ENCODE measurements around the gene PMS1. TPM values are rescaled to one million over a fixed set of nuclear protein-coding genes. Genes with fewer than 3 reads are reported as not detected.

PMS1 gene
- total and polyA plus RNA-seq, 9 of the 15 experiments (the other 6 are each of a cell fraction or from before 2014, with no cell fraction given), result 14.5 to 29.8 (median 24.7) TPM

DNA sequence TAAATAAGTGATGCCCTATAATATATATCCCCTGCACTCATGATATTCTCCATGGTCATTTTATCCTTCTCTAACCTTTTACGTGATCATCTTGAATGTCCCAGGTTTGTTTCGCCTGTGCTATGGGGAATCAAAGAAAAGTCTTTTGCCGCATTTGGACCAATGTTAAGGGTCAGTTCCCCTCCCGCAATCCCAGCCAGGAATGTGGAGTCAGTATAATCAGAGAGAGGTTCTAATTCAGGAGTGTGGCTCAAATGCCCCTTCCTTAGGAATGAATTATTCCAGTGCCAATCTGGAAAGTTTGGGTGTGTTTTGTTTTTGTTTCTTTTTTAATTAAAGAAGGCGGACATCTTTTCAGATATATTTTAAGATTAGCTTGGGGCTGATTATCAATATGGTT, 41.8 kb downstream of the PMS1 start:
- in situ Hi-C loops (cut with MboI), result no loop called here
- TF ChIP-seq, protein P1, sequence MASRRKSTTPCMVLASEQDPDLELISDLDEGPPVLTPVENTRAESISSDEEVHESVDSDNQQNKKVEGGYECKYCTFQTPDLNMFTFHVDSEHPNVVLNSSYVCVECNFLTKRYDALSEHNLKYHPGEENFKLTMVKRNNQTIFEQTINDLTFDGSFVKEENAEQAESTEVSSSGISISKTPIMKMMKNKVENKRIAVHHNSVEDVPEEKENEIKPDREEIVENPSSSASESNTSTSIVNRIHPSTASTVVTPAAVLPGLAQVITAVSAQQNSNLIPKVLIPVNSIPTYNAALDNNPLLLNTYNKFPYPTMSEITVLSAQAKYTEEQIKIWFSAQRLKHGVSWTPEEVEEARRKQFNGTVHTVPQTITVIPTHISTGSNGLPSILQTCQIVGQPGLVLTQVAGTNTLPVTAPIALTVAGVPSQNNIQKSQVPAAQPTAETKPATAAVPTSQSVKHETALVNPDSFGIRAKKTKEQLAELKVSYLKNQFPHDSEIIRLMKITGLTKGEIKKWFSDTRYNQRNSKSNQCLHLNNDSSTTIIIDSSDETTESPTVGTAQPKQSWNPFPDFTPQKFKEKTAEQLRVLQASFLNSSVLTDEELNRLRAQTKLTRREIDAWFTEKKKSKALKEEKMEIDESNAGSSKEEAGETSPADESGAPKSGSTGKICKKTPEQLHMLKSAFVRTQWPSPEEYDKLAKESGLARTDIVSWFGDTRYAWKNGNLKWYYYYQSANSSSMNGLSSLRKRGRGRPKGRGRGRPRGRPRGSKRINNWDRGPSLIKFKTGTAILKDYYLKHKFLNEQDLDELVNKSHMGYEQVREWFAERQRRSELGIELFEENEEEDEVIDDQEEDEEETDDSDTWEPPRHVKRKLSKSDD (conservative IDR thresholded peaks at IDR 0.05; ENCODE audit: low read length), result no peak
- TF ChIP-seq ZNF699 (CRISPR knock-in tag; IDR thresholded peaks at IDR 0.05; ENCODE audit: insufficient replicate concordance) (no peak), FOXK1 (CRISPR knock-in tag; IDR thresholded peaks at IDR 0.05; ENCODE audit: borderline replicate concordance) (no peak), EP300 (IDR thresholded peaks at IDR 0.05; ENCODE audit: low read length) (no peak)
- TF ChIP-seq, protein P2, sequence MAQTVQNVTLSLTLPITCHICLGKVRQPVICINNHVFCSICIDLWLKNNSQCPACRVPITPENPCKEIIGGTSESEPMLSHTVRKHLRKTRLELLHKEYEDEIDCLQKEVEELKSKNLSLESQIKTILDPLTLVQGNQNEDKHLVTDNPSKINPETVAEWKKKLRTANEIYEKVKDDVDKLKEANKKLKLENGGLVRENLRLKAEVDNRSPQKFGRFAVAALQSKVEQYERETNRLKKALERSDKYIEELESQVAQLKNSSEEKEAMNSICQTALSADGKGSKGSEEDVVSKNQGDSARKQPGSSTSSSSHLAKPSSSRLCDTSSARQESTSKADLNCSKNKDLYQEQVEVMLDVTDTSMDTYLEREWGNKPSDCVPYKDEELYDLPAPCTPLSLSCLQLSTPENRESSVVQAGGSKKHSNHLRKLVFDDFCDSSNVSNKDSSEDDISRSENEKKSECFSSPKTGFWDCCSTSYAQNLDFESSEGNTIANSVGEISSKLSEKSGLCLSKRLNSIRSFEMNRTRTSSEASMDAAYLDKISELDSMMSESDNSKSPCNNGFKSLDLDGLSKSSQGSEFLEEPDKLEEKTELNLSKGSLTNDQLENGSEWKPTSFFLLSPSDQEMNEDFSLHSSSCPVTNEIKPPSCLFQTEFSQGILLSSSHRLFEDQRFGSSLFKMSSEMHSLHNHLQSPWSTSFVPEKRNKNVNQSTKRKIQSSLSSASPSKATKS (CRISPR knock-in tag; IDR thresholded peaks at IDR 0.05), result no peak
- TF ChIP-seq, protein P3, sequence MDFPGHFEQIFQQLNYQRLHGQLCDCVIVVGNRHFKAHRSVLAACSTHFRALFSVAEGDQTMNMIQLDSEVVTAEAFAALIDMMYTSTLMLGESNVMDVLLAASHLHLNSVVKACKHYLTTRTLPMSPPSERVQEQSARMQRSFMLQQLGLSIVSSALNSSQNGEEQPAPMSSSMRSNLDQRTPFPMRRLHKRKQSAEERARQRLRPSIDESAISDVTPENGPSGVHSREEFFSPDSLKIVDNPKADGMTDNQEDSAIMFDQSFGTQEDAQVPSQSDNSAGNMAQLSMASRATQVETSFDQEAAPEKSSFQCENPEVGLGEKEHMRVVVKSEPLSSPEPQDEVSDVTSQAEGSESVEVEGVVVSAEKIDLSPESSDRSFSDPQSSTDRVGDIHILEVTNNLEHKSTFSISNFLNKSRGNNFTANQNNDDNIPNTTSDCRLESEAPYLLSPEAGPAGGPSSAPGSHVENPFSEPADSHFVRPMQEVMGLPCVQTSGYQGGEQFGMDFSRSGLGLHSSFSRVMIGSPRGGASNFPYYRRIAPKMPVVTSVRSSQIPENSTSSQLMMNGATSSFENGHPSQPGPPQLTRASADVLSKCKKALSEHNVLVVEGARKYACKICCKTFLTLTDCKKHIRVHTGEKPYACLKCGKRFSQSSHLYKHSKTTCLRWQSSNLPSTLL (IDR thresholded peaks at IDR 0.05), result no peak
- Histone ChIP-seq H3K4me3 (no peak overlapping the region), H3K9ac (ENCODE audit: insufficient read depth in 1 of 2, low read depth in 2 of 2, low read length in 2 of 2) (no peak overlapping the region), H3K4me1 (replicated peaks in 1 of 2; ENCODE audit: control insufficient read depth in 2 of 2, insufficient read depth in 2 of 2, low read length in 2 of 2) (no peaks in the 10 kb centered on the region), H4K20me1 (replicated peaks; ENCODE audit: control insufficient read depth, insufficient read depth, low read length) (no peaks in the 10 kb centered on the region), H3K9me1 (ENCODE audit: control insufficient read depth, insufficient read depth, low read length) (no peaks in the 10 kb centered on the region), H3K79me2 (ENCODE audit: control insufficient read depth, insufficient read depth, low read length) (no peaks in the 10 kb centered on the region; the same call in 2 of the 3 replicates), H3K36me3 (ENCODE audit: control insufficient read depth, insufficient read depth, low read length) (0 out of 3 replicates have a peak, but pooled peaks cover 5% of the 10 kb centered on the region), H3K4me2 (ENCODE audit: insufficient read depth, low read length) (no peak overlapping the region), H3K27me3 (ENCODE audit: control insufficient read depth in 2 of 2, insufficient read depth in 2 of 2, low read length in 2 of 2) (no peaks in the 10 kb centered on the region), H3K9me3 (replicated peaks; ENCODE audit: control insufficient read depth, insufficient read depth, low read depth, low read length) (no peaks in the 10 kb centered on the region; the same call in 1 of the 2 replicates), H3K27ac (ENCODE audit: extremely low read depth, low read depth, low read length) (no peak overlapping the region), H2AFZ (ENCODE audit: low read depth, low read length) (no peak overlapping the region)
- POLR2A ChIA-PET, result no interaction called here
- no peak for ATAC-seq
- DNase-seq (ENCODE audit: extremely low read depth in 1 of 4, low spot score in 3 of 4), result no peak
- FAIRE-seq, result no peak
- intact Hi-C loops (cut with micrococcal nuclease), result no loop called here
- CTCF ChIA-PET (ENCODE audit: low intra/inter-chr PET ratio), result no interaction called here
- 96% methylated on average over 4 of the region's 5 CpGs for WGBS (ENCODE audit: insufficient coverage, low coverage, missing lambda C conversion rate)
- no TSS peak for BruUV-seq (replicated peaks)
